ENCODE measurements around the gene SLC9B2. TPM values are rescaled to one million over a fixed set of nuclear protein-coding genes. Genes with fewer than 3 reads are reported as not detected.

The SLC9B2 gene
- total RNA-seq, 2 donors from 2014 or later: 10.1 to 14.8 TPM

- WGBS, 2 donors: 65 to 66% methylated on average over 4 of the region's 4 CpGs
- no peak for TF ChIP-seq POLR2A (IDR thresholded peaks at IDR 0.05)
- no peak for TF ChIP-seq CTCF (IDR thresholded peaks at IDR 0.05)
- H3K4me3 ChIP-seq: no peak overlapping the region
These were observed 32.0 kb upstream of the SLC9B2 start for GRCh38 chr4:103108542-103108941.

GRCh38 chr4:103105558-103106356 is 29.2 kb upstream of the SLC9B2 start:
- Histone ChIP-seq H3K4me1 (no peaks in the 10 kb centered on the region), H3K9me3 (no peaks in the 10 kb centered on the region), H3K4me3 (no peak overlapping the region), H3K27ac (no peak overlapping the region), H3K27me3 (no peaks in the 10 kb centered on the region), H3K36me3 (replicated peaks in 1 of 2; ENCODE audit: insufficient read depth in 1 of 2, low read depth in 2 of 2) (no peaks in the 10 kb centered on the region)
- ATAC-seq: no peak
- TF ChIP-seq CTCF (IDR thresholded peaks at IDR 0.05): no peak
- no peak for TF ChIP-seq POLR2A (IDR thresholded peaks at IDR 0.05)
- intact Hi-C loops (cut with DNase I): loop anchor here (10.0 kb wide), 1 partner anchor 651 kb away; no protein-coding TSS in a partner anchor
- no peak for DNase-seq
- WGBS, 2 donors: 93 to 96% methylated on average over 2 of the region's 2 CpGs

More at GRCh38 chr4:103108542-103108941, 32.0 kb upstream of the SLC9B2 start:
- no peaks in the 10 kb centered on the region for H3K4me1 ChIP-seq
- no peaks in the 10 kb centered on the region for H3K36me3 ChIP-seq (replicated peaks in 1 of 2; ENCODE audit: insufficient read depth in 1 of 2, low read depth in 2 of 2)
- H3K27ac ChIP-seq: no peak overlapping the region
- ATAC-seq (no peak), DNase-seq (no peak)
- no peaks in the 10 kb centered on the region for H3K27me3 ChIP-seq
- intact Hi-C loops (cut with DNase I): loop anchor here (10.0 kb wide), 1 partner anchor 654 kb away; no protein-coding TSS in a partner anchor
- no peaks in the 10 kb centered on the region for H3K9me3 ChIP-seq

- Histone ChIP-seq H3K27me3 (no peaks in the 10 kb centered on the region), H3K9me3 (no peaks in the 10 kb centered on the region), H3K4me1 (no peaks in the 10 kb centered on the region), H3K4me3 (no peak overlapping the region), H3K36me3 (replicated peaks in 1 of 2; ENCODE audit: insufficient read depth in 1 of 2, low read depth in 2 of 2) (no peaks in the 10 kb centered on the region), H3K27ac (no peak overlapping the region)
- intact Hi-C loops (cut with DNase I): loop anchor here (10.0 kb wide), 1 partner anchor 650 kb away; no protein-coding TSS in a partner anchor
- no peak for ATAC-seq
- no peak for DNase-seq
- TF ChIP-seq CTCF (IDR thresholded peaks at IDR 0.05): no peak
- TF ChIP-seq POLR2A (IDR thresholded peaks at IDR 0.05): no peak
- WGBS, 2 donors: 87 to 88% methylated on average over 3 of the region's 3 CpGs
These were observed 28.3 kb upstream of the SLC9B2 start for GRCh38 chr4:103104886-103105285.

GRCh38 chr4:103100691-103101090 is 24.1 kb upstream of the SLC9B2 start:
- intact Hi-C loops (cut with DNase I): loop anchor here (10.0 kb wide), 1 partner anchor 646 kb away; no protein-coding TSS in a partner anchor

More at GRCh38 chr4:103100691-103101090, 24.1 kb upstream of the SLC9B2 start:
- WGBS, 2 donors: 56 to 57% methylated on average over 5 of the region's 5 CpGs
- H3K27me3 ChIP-seq: no peaks in the 10 kb centered on the region
- ATAC-seq (no peak), DNase-seq (no peak)
- no peaks in the 10 kb centered on the region for H3K9me3 ChIP-seq
- peaks cover 26% of the 10 kb centered on the region for H3K4me1 ChIP-seq
- no peaks in the 10 kb centered on the region for H3K36me3 ChIP-seq (replicated peaks in 1 of 2; ENCODE audit: insufficient read depth in 1 of 2, low read depth in 2 of 2)
- H3K4me3 ChIP-seq: no peak overlapping the region
- no peak overlapping the region for H3K27ac ChIP-seq
- TF ChIP-seq POLR2A (IDR thresholded peaks at IDR 0.05): no peak
- no peak for TF ChIP-seq CTCF (IDR thresholded peaks at IDR 0.05)

Data from body of pancreas (tissue), 4 donors.